Panc1 (cell line): ENCODE measurements around the gene TUBB8. TPM values are rescaled to one million over a fixed set of nuclear protein-coding genes. Genes with fewer than 3 reads are reported as not detected.

ENCODE experiments used
- ATAC-seq: fragments of 200-7000 bp; cut with Tn5 transposase; 2 replicates; pipeline ENCODE4 v1.9.1; 2020; ENCODE audit warnings: mild to moderate bottlenecking, moderate library complexity
- BruUV-seq: library from RNA; stranded (reverse); fragments of 400-500 nt; replicated peaks from 2 replicates; lab custom pipeline; 2021; lab: Mats Ljungman, UMichigan
- CTCF ChIA-PET: fragments of 300-600 bp; sonication (Branson Sonifier 250); formaldehyde crosslinking; loops from one replicate; lab custom pipeline; 2022; ENCODE audit warnings: antibody characterized with exemption; lab: Charles Lee
- POLR2A ChIA-PET: fragments of 300-600 bp; sonication (Branson Sonifier 250); formaldehyde crosslinking; loops from one replicate; lab custom pipeline; 2022; ENCODE audit warnings: antibody characterized with exemption; lab: Charles Lee
- DNase-seq: peaks from one replicate; pipeline ENCODE4 v3.0.0-alpha.2; 2010; ENCODE audit warnings: low read depth, low spot score
- H3K27ac ChIP-seq: 2 replicates; pipeline ENCODE4 v1.5.1; 2011; ENCODE audit warnings: mild to moderate bottlenecking, low read length, inconsistent platforms
- H3K27me3 ChIP-seq: fragments of 200-500 bp; sonication (Bioruptor generic); 2 replicates; pipeline ENCODE4 v1.6.0; 2014; ENCODE audit warnings: low read length, inconsistent platforms; ENCODE audit not compliant: control insufficient read depth, insufficient read depth
- H3K36me3 ChIP-seq: fragments of 200-500 bp; sonication (Bioruptor generic); 2 replicates; pipeline ENCODE4 v1.5.1; 2014; ENCODE audit warnings: inconsistent platforms, mild to moderate bottlenecking, low read length, moderate library complexity; ENCODE audit not compliant: control insufficient read depth, insufficient read depth
- H3K4me1 ChIP-seq: 2 replicates; pipeline ENCODE4 v1.5.1; 2011; ENCODE audit warnings: inconsistent platforms, mild to moderate bottlenecking, low read length, moderate library complexity; ENCODE audit not compliant: control insufficient read depth, insufficient read depth
- H3K4me3 ChIP-seq, 2 experiments: 2 replicates each; pipeline ENCODE4 v1.5.1; 2011 to 2012; ENCODE audit warnings: low read depth in 2 of 2, low read length in 2 of 2, mild to moderate bottlenecking in 2 of 2, inconsistent platforms in 1 of 2, moderate library complexity in 1 of 2
- H3K9me3 ChIP-seq: fragments of 200-500 bp; sonication (Bioruptor generic); 2 replicates; pipeline ENCODE4 v1.5.1; 2014; ENCODE audit warnings: low read depth, mild to moderate bottlenecking, inconsistent platforms, low read length, moderate library complexity; ENCODE audit not compliant: control insufficient read depth, insufficient read depth
- POLR2AphosphoS5 ChIP-seq: IDR thresholded peaks from 2 replicates; pipeline ENCODE4 v1.6.1; 2012; ENCODE audit warnings: mild to moderate bottlenecking, low read depth, low read length, moderate library complexity
- REST ChIP-seq, 2 experiments: IDR thresholded peaks; 2 replicates each; pipeline ENCODE4 v1.6.1; 2011 to 2012; ENCODE audit warnings: low read depth in 2 of 2, control low read depth in 1 of 2, low read length in 1 of 2, mild to moderate bottlenecking in 1 of 2, moderate library complexity in 1 of 2; ENCODE audit not compliant: insufficient read depth in 1 of 2
- SIN3A ChIP-seq: IDR thresholded peaks from 2 replicates; pipeline ENCODE4 v1.6.1; 2012; ENCODE audit warnings: low read depth, mild to moderate bottlenecking, low read length, moderate library complexity, borderline replicate concordance; ENCODE audit not compliant: insufficient read depth
- TCF7L2 ChIP-seq: IDR thresholded peaks from 2 replicates; pipeline ENCODE4 v1.6.1; 2011; ENCODE audit warnings: mild to moderate bottlenecking, low read depth, low read length, inconsistent platforms
- in situ Hi-C: cut with HindIII; loops from 2 replicates; pipeline ENCODE4 v1.10.0; 2016; ENCODE audit warnings: low sequenced_read_pairs, low pct_unique_long_range_greater_than_20kb
- intact Hi-C: fragments of 100-400 bp; cut with micrococcal nuclease; formaldehyde crosslinking; loops from one replicate; pipeline ENCODE4 v1.10.0; 2022; ENCODE audit not compliant: unreplicated experiment
- total RNA-seq: library from RNA; stranded (reverse); gene quantifications from one replicate; pipeline ENCODE4 v1.2.1, GENCODE V29; 2021; ENCODE audit not compliant: unreplicated experiment
- TF ChIP-seq, protein P1 (sequence below): fragments of 450-650 bp; IDR thresholded peaks from 2 replicates; pipeline ENCODE4 v1.5.1; 2017; ENCODE audit warnings: mild to moderate bottlenecking

TUBB8 gene
- total RNA-seq, 1 experiment from 2014 or later = 0.08 TPM

DNA sequence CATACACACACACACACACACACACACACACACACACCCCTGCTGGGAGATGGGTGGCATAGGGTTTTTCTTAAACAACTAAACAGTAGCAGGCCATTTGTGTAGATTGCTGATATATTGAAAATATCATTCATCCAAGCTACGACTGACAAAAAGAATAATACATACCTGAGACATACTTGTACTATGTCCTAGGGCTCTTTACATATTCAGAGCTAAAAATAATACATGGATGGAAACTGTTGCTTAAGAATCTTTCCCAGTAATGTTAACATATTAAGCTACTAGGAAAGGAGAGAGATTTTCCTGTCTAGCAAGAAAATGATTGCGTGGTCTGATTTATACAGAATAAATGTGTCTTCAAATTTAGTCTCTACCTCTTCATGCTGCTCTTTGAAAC is 40.2 kb upstream of the TUBB8 start:
- no peaks in the 10 kb centered on the region for H3K9me3 ChIP-seq
- H3K27me3 ChIP-seq = no peaks in the 10 kb centered on the region
- no peaks in the 10 kb centered on the region for H3K36me3 ChIP-seq
- no peak overlapping the region for H3K4me3 ChIP-seq
- H3K4me1 ChIP-seq = no peaks in the 10 kb centered on the region
- in situ Hi-C loops = no loop called here
- H3K27ac ChIP-seq = no peak overlapping the region
- BruUV-seq = no TSS peak
- TF ChIP-seq SIN3A (no peak), TCF7L2 (no peak), REST (IDR thresholded peaks at IDR 0.05; ENCODE audit: insufficient read depth in 1 of 2, low read depth in 2 of 2, low read length in 1 of 2) (no peak), POLR2AphosphoS5 (no peak)
- TF ChIP-seq, protein P1, sequence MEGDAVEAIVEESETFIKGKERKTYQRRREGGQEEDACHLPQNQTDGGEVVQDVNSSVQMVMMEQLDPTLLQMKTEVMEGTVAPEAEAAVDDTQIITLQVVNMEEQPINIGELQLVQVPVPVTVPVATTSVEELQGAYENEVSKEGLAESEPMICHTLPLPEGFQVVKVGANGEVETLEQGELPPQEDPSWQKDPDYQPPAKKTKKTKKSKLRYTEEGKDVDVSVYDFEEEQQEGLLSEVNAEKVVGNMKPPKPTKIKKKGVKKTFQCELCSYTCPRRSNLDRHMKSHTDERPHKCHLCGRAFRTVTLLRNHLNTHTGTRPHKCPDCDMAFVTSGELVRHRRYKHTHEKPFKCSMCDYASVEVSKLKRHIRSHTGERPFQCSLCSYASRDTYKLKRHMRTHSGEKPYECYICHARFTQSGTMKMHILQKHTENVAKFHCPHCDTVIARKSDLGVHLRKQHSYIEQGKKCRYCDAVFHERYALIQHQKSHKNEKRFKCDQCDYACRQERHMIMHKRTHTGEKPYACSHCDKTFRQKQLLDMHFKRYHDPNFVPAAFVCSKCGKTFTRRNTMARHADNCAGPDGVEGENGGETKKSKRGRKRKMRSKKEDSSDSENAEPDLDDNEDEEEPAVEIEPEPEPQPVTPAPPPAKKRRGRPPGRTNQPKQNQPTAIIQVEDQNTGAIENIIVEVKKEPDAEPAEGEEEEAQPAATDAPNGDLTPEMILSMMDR = no peak
- CTCF ChIA-PET = no interaction called here
- POLR2A ChIA-PET = interaction anchor here (0.6 kb wide), 2 partner anchors 838 to 898 kb away, joined by 3 read pairs; no protein-coding TSS in a partner anchor
- ATAC-seq (no peak), DNase-seq (no peak)
- intact Hi-C loops = no loop called here

DNA sequence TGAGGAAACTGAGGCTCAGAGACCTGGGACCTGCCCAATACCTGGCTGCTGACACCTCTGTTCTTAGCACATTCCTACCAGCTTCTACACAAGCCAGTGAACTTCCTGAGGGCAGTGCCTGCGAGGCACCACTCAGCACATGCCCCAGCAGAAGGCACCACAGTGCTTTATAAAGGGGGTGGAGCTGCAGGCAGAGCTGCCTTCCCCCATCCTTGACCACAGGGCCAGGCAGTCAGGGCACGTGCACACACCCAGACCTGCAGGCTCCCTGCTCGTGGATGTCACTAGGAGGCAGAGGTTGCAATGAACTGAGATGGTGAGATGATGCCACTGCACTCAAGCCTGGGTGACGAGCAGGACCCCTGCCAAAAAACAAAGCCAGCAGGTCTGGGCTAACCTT is 39.2 kb upstream of the TUBB8 start:
- DNase-seq = no peak
- in situ Hi-C loops = no loop called here

More for the DNA sequence above, 39.2 kb upstream of the TUBB8 start:
- BruUV-seq = no TSS peak
- Histone ChIP-seq H3K9me3 (no peaks in the 10 kb centered on the region), H3K4me3 (no peak overlapping the region), H3K27me3 (no peaks in the 10 kb centered on the region), H3K27ac (no peak overlapping the region), H3K4me1 (no peaks in the 10 kb centered on the region), H3K36me3 (no peaks in the 10 kb centered on the region)
- ChIA-PET POLR2A (no interaction called here), CTCF (no interaction called here)
- no peak for ATAC-seq
- TF ChIP-seq TCF7L2 (no peak), REST (IDR thresholded peaks at IDR 0.05; ENCODE audit: insufficient read depth in 1 of 2, low read depth in 2 of 2, low read length in 1 of 2) (no peak), POLR2AphosphoS5 (no peak), SIN3A (no peak)
- TF ChIP-seq, protein P1 = no peak
- intact Hi-C loops = no loop called here
